Activated CD8-positive, alpha-beta T cell treated with anti-CD3 and anti-CD28 coated beads, Interleukin-2, amount 10 ng/mL, durations not matched to agents 7 days and 5 days (primary cell): ENCODE data around the gene SPA17. TPM values are rescaled to one million over a fixed set of nuclear protein-coding genes. Genes with fewer than 3 reads are reported as not detected.

Experiments used
- ATAC-seq: fragments of 150-1000 bp; cut with Tn5 transposase; one replicate; pipeline ENCODE4 v1.10.0; 2021; ENCODE audit warnings: moderate library complexity
- CTCF ChIA-PET: fragments of 350-600 bp; sonication (Branson Sonifier 250); formaldehyde crosslinking; loops from one replicate; lab custom pipeline; 2021; ENCODE audit warnings: antibody characterized with exemption; lab: Charles Lee
- POLR2A ChIA-PET: fragments of 350-600 bp; sonication (Branson Sonifier 250); formaldehyde crosslinking; loops from one replicate; lab custom pipeline; 2021; ENCODE audit warnings: antibody characterized with exemption; lab: Charles Lee
- DNase-seq: peaks from one replicate; pipeline ENCODE4 v3.0.0-alpha.2; 2020
- H3K27ac Mint-ChIP-seq: one replicate; pipeline ENCODE4 v1.8.0; 2021; ENCODE audit warnings: mild to moderate bottlenecking, mixed read lengths
- H3K27me3 Mint-ChIP-seq: one replicate; pipeline ENCODE4 v1.8.0; 2021; ENCODE audit warnings: low read depth, mixed read lengths
- H3K36me3 Mint-ChIP-seq: one replicate; pipeline ENCODE4 v1.8.0; 2021; ENCODE audit warnings: low read depth, mixed read lengths
- H3K4me1 Mint-ChIP-seq: one replicate; pipeline ENCODE4 v1.8.0; 2021; ENCODE audit warnings: low read depth, mixed read lengths
- H3K4me3 Mint-ChIP-seq: one replicate; pipeline ENCODE4 v1.8.0; 2021; ENCODE audit warnings: mild to moderate bottlenecking, mixed read lengths
- H3K9me3 Mint-ChIP-seq: one replicate; pipeline ENCODE4 v1.8.0; 2022; ENCODE audit warnings: mixed read lengths; ENCODE audit not compliant: insufficient read depth
- total RNA-seq, 2 experiments: library from RNA; stranded (reverse); gene quantifications; one replicate each; pipeline ENCODE4 v1.2.3, GENCODE V29; 2021

The SPA17 gene
- total RNA-seq, 2 experiments from 2014 or later = 2.6 TPM

DNA sequence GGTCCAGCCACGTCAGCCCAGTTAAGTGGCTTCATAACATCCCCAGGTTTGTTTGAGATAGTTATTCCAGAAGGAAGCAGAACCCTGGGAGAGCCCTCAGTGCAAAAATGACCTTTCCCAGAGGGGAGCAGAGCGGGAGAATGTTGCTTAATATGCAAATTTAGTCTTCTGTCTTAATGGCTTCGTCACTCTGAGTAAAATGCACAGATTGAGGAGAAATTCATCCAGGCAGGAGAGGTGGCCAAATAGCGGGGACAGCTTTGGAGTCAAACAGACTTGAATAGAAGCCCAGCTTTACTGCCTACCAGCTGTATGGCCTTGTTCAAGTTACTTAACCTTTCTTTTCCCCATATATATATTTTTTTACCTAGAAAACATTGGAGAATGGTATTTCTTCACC lies 53.8 kb downstream of the SPA17 start:
- Mint-ChIP-seq H3K4me3 (no peak overlapping the region), H3K27me3 (peaks cover 37% of the 10 kb centered on the region), H3K36me3 (no peaks in the 10 kb centered on the region), H3K27ac (no peak overlapping the region), H3K4me1 (peaks cover 8% of the 10 kb centered on the region), H3K9me3 (no peaks in the 10 kb centered on the region)
- POLR2A ChIA-PET = no interaction called here
- CTCF ChIA-PET = no interaction called here
- DNase-seq = no peak
- no peak for ATAC-seq

DNA sequence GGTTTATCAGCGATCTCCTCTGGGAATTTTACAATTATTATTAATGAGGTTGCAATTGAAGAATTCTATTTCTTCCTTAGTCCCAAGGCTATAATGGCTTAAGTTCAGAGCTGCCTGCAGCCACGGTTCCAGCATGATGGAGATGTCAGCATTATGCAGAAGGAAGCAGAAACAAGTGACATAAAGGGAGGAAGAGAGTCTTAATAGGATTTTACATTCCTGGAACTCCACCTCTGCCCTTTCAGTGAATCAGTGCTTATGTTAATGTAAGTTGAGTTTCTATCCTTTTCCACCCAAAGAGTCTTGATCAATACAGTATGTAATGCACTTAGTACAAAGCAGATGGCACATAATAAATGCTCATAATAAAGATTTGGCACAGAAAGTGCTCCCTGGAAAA lies 54.4 kb downstream of the SPA17 start:
- H3K36me3 Mint-ChIP-seq = no peaks in the 10 kb centered on the region
- CTCF ChIA-PET = no interaction called here

DNA sequence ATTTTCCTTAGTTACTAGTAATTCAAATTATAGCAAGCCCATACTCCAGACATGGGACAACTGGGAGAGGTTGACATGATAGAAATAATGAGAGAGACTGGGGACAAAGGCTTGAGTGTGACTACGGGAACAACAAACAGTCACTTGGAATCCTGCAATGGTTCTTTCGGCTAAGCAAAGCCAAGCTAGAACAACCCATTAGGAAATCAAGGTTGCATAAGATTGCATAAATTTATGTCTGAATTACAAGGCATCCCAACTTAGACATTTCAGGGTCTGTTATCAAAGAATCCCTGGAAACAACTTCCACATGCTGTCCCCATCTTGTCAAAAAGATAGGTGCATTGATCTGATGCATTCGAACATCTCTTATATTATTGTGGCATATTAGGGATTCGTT lies 55.9 kb downstream of the SPA17 start:
- Mint-ChIP-seq H3K27me3 (peaks cover 20% of the 10 kb centered on the region), H3K4me3 (no peak overlapping the region), H3K36me3 (no peaks in the 10 kb centered on the region), H3K9me3 (no peaks in the 10 kb centered on the region), H3K27ac (no peak overlapping the region), H3K4me1 (peaks cover 6% of the 10 kb centered on the region)
- ATAC-seq = no peak
- DNase-seq = no peak
- POLR2A ChIA-PET = no interaction called here
- CTCF ChIA-PET = no interaction called here

More for the DNA sequence above, 54.4 kb downstream of the SPA17 start:
- H3K4me1 Mint-ChIP-seq = peaks cover 6% of the 10 kb centered on the region
- H3K27me3 Mint-ChIP-seq = peaks cover 30% of the 10 kb centered on the region
- no peak overlapping the region for H3K27ac Mint-ChIP-seq
- H3K4me3 Mint-ChIP-seq = no peak overlapping the region
- POLR2A ChIA-PET = no interaction called here
- DNase-seq (no peak), ATAC-seq (no peak)
- H3K9me3 Mint-ChIP-seq = no peaks in the 10 kb centered on the region

DNA sequence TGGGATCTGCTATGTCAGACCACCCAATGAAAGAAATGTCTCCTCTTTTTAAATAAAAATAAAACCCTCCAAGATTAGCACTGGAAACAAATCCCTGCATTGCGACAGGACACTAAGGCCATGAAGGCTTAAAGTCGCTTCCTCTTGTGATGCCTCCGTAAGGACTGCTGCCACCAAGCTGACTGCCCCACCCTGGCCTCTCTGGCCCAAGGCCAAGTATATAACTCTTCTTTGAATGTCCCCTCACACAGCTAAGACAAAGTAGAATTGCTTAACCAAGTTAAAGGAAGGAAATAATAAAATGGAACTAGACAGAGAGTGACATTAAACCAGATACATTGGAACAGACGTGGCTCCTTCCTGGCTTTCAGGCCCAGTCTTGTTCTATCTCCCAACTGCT lies 58.5 kb downstream of the SPA17 start:
- POLR2A ChIA-PET = no interaction called here
- peaks cover 3% of the 10 kb centered on the region for H3K4me1 Mint-ChIP-seq

DNA sequence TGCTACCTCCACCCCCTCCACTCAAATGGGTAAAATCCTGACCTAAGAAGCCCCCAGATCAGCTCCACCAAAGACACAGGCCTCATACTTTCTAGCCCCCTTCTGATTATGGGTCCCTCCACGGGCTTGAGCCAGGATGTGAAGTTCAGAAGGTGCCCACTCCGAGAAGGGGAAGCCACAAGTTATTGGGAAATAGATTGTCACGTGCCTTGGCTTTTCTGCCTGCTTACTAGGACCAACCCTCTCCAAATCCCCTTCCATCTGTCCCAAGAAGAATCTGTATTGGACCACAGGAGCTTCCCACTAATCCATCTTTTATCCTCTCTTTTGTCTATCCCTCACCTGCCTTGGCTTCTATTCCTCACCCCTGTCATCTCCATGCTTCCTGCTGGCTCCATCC lies 63.0 kb downstream of the SPA17 start:
- Mint-ChIP-seq H3K36me3 (no peaks in the 10 kb centered on the region), H3K27me3 (peaks cover 33% of the 10 kb centered on the region), H3K27ac (no peak overlapping the region), H3K4me1 (peaks cover 14% of the 10 kb centered on the region), H3K9me3 (no peaks in the 10 kb centered on the region), H3K4me3 (no peak overlapping the region)
- ATAC-seq (no peak), DNase-seq (no peak)
- POLR2A ChIA-PET = no interaction called here
- CTCF ChIA-PET = interaction anchor here (1.6 kb wide), 1 partner anchor 10 kb away, joined by 4 read pairs; no protein-coding TSS in a partner anchor

More for the DNA sequence above, 58.5 kb downstream of the SPA17 start:
- DNase-seq (no peak), ATAC-seq (no peak)
- H3K36me3 Mint-ChIP-seq = no peaks in the 10 kb centered on the region
- H3K9me3 Mint-ChIP-seq = no peaks in the 10 kb centered on the region
- CTCF ChIA-PET = no interaction called here
- peaks cover 20% of the 10 kb centered on the region for H3K27me3 Mint-ChIP-seq
- no peak overlapping the region for H3K4me3 Mint-ChIP-seq
- H3K27ac Mint-ChIP-seq = no peak overlapping the region

DNA sequence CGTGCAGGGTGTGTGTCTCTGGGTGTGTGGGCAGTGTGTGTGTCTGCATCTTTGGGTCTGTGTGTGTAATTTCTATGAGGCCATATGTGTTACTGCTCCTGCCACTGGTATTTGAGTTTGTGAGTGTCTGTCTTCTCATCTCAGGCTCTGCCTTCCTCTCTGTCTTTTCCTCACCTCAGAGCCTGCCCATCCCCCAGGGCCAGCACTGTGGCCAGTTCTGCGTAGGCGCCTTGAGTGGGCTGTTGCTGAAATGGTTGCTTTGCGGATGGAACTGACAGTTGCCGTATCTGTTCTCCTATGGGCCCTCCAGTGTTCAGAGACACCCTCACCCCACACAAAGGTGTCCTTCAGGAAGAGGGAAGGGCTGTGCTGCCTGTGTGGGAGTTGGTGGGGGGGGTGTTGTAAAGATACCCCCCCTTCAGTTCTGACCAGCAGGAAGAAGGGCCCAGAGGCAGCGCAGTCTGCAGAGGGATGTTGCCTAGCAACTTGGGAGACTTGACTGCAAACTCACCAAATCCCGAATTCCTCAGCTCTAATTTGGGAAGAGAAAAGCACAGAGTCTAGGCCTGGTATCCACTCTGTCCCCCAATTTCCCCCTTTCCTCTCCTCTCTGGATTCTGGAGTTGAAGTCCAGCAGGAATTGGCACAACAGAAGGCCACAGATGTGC lies 64.1 kb downstream of the SPA17 start:
- H3K4me1 Mint-ChIP-seq = peaks cover 14% of the 10 kb centered on the region
- ChIA-PET POLR2A (no interaction called here), CTCF (interaction anchor here (1.6 to 2.0 kb wide), 2 partner anchors 9 to 68 kb away, joined by 4 to 6 read pairs; no protein-coding TSS in a partner anchor)
- H3K9me3 Mint-ChIP-seq = no peaks in the 10 kb centered on the region
- ATAC-seq (no peak), DNase-seq (no peak)
- H3K36me3 Mint-ChIP-seq = no peaks in the 10 kb centered on the region
- peaks cover 40% of the 10 kb centered on the region for H3K27me3 Mint-ChIP-seq
- H3K4me3 Mint-ChIP-seq = no peak overlapping the region
- H3K27ac Mint-ChIP-seq = no peak overlapping the region

DNA sequence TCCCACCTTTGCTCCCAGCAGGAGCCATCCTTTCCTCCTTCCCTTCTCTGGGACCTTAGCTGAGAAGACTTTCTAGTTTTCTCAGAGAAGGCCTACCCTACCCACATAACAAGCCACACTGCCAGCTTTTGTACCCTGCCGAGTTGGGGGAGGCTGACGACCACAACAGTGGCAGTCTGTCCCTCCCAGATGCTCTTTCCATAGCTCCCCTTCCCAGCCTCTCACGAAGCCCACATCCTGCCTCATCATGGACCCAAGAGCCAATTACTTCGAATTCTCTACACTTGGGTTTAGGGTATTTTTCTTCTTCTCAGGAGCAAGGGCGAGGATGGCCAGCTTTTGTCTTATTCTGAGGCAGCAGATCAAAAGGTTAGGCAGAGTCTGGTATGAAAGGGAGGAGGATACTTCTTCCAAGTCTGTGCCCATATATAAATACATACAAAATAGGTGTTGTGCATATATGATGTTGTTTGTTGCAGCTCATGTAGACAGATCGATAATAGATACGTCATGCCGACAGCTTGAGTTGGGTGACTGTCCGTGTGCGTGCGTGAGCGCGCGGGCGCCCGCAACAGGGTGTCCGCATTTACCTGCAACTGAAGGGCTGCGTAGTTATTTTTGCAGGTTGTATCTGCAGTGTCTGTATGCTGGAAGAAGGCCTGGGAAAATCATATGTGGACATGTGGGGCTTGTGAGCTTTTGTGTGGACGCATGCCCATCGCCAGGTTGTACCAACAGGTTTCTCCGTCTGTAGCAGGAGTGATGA lies 65.2 kb downstream of the SPA17 start:
- DNase-seq (no peak), ATAC-seq (no peak)
- Mint-ChIP-seq H3K4me1 (peaks cover 14% of the 10 kb centered on the region), H3K4me3 (peak overlapping the region; percentile 77), H3K9me3 (no peaks in the 10 kb centered on the region), H3K36me3 (no peaks in the 10 kb centered on the region), H3K27ac (no peak overlapping the region), H3K27me3 (peaks cover 42% of the 10 kb centered on the region)
- ChIA-PET CTCF (interaction anchor here (0.8 to 2.0 kb wide), 3 partner anchors 24 to 69 kb away, joined by 3 to 6 read pairs (median 4); no protein-coding TSS in a partner anchor), POLR2A (interaction anchor here (1.1 kb wide), 1 partner anchor 100 kb away, joined by 4 read pairs; no protein-coding TSS in a partner anchor)

DNA sequence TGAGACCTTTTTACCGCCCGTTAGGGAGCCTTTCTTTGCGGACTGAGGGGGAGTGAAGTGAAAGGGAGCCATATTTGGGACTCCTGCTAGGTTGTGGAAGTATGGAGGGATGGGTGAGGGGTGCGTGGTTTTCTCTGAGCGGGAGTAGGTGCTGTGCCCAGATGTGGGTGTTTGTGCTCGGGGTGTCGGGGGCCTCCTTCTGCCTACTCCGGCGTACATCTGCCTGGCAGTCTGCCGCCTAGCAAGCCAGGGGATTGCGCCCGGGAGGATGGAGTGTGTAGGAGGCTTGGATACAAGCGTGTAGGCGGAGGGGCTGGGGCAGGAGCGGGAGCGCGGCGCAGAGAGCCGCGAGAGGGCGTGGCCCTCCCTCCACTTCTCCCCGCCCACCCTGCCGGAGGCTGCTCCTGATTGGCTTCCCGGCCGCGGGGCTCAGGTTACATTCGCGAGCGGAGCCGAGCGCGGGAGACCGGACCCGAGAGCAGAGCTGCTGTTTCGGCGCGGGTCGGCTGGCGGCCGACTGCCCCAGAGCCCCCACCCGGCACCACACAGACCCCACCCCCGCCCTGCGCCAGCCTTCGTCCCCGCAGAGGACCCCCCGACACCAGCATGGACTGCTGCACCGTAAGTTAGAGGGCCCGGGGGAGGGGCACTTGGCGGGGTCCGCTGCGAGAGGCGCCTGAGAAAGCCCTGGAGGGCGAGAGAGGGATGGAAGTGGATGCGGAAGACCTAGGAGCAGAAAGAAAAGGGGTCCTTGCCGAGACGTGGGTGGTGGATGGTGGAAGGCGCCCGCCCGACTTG lies 66.0 kb downstream of the SPA17 start, which contains the start of gene NRGN:
NRGN (plus strand) TSS at position 464 of the 798 bp plus-strand sequence; CDS start at position 607, 143 bp downstream.
- ATAC-seq = peak; percentile 98
- CTCF ChIA-PET = interaction anchor here (1.0 to 2.0 kb wide), 3 partner anchors 15 to 70 kb away, joined by 5 to 11 read pairs (median 6); no protein-coding TSS in a partner anchor

DNA sequence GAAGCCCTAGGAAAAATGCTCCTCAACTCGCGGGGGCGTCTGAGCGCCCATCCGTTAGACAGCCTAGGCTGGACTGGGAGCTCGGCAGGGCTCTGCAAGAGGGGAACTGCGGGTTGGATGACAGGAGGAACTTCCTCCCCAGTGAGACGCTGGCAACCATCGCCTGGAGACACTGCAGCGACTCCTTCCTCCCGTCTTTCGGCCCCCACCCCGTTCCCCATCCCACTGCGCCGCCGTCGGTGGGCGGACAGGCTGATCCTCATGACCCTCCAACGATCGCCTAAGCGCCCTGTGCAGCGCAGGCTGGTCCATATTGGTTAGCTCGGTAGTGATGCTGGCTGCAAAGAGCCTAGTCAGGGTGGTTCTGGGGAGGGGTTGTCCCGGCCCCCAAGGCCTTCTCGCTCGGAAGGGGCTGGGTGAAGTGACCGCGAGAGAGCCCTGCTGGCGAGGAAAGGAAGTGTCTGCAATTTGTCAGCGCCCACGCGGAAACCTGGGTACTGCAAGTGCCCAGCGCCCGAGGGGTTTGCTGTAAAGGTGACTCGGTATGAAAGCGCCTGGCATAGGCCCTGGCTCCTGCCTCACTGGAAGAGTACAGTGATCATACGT lies 66.7 kb downstream of the SPA17 start:
- peak; percentile 58 for DNase-seq
- peak; percentile 49 for ATAC-seq
- Mint-ChIP-seq H3K36me3 (no peaks in the 10 kb centered on the region), H3K9me3 (no peaks in the 10 kb centered on the region), H3K27me3 (peaks cover 44% of the 10 kb centered on the region), H3K4me1 (peaks cover 19% of the 10 kb centered on the region), H3K27ac (no peak overlapping the region), H3K4me3 (peak overlapping the region; percentile 77)
- POLR2A ChIA-PET = no interaction called here
- CTCF ChIA-PET = interaction anchor here (1.0 to 1.8 kb wide), 2 partner anchors 15 to 23 kb away, joined by 5 to 11 read pairs; no protein-coding TSS in a partner anchor

More for the DNA sequence above, 66.0 kb downstream of the SPA17 start, which contains the start of gene NRGN:
- H3K4me1 Mint-ChIP-seq = peaks cover 14% of the 10 kb centered on the region
- H3K4me3 Mint-ChIP-seq = peak within 1 kb of the TSS; percentile 77
- no peaks in the 10 kb centered on the region for H3K9me3 Mint-ChIP-seq
- no peak within 1 kb of the TSS for H3K27ac Mint-ChIP-seq
- POLR2A ChIA-PET = interaction anchor here (1.1 kb wide), 1 partner anchor 101 kb away, joined by 4 read pairs; no protein-coding TSS in a partner anchor
- H3K36me3 Mint-ChIP-seq = no peaks in the 10 kb centered on the region
- DNase-seq = peak; percentile 89
- peaks cover 44% of the 10 kb centered on the region for H3K27me3 Mint-ChIP-seq

DNA sequence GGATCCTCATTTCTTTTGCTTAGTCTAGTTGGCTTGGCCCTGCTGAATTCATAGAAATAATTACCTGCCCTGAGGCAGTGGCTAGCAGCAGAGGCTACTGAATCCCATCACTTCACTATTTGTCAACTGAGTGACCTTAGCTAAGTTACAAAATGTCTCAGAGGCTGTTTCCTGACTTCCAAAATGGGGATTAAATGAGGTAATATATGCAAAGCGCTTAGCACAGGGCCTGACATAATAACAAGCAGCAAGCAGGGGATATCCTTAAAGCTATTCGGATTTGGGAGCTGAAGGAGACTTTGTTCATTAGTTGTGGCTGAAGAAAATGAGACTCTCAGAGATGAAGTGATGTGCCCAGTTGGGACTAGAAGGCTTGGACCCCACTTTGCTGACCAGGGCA lies 68.9 kb downstream of the SPA17 start:
- POLR2A ChIA-PET = no interaction called here
- Mint-ChIP-seq H3K36me3 (no peaks in the 10 kb centered on the region), H3K4me1 (peaks cover 25% of the 10 kb centered on the region), H3K9me3 (no peaks in the 10 kb centered on the region), H3K27ac (no peak overlapping the region), H3K4me3 (no peak overlapping the region), H3K27me3 (peaks cover 35% of the 10 kb centered on the region)
- ATAC-seq = no peak
- no peak for DNase-seq
- CTCF ChIA-PET = interaction anchor here (1.2 to 5.5 kb wide), 3 partner anchors 21 to 73 kb away, joined by 3 to 89 read pairs (median 13); partner anchors contain the start of gene ESAM

DNA sequence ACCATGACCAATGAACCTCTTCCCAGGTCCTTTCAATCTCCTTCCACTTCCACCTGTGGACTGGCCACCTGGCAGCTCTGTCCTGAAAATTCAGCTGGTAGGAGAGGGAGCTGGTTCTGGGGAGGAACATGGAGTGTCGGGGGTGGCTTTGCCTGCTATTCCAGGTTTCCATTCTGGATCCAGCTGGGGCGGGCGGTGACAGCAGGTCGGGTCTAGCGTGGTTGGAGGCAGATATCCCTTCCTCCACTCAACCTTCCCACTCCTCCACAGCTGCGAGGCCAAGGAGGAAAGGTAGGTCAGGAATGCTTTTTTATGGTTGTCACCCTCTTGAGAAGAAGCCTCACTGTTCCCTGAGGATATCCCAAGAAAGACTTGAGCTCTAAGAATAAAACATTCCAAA lies 69.3 kb downstream of the SPA17 start:
- peaks cover 32% of the 10 kb centered on the region for H3K27me3 Mint-ChIP-seq
- CTCF ChIA-PET = interaction anchor here (1.1 to 5.5 kb wide), 6 partner anchors 15 to 93 kb away, joined by 3 to 89 read pairs (median 6); partner anchors contain the start of genes ESAM, SIAE and SPA17
- H3K9me3 Mint-ChIP-seq = no peaks in the 10 kb centered on the region
- POLR2A ChIA-PET = no interaction called here
- H3K27ac Mint-ChIP-seq = no peak overlapping the region
- H3K4me1 Mint-ChIP-seq = peaks cover 25% of the 10 kb centered on the region
- no peak for ATAC-seq
- DNase-seq = no peak
- no peaks in the 10 kb centered on the region for H3K36me3 Mint-ChIP-seq
- H3K4me3 Mint-ChIP-seq = no peak overlapping the region
